Large intestine (tissue), 12 donors: ENCODE results near the gene LGALS12. TPM values are rescaled to one million over a fixed set of nuclear protein-coding genes. Genes with fewer than 3 reads are reported as not detected.

Experiments used
- DNase-seq, 2 donors: peaks; one replicate each; pipeline versions ENCODE4 v3.0.0 to v3.0.0-alpha.2; 2013
- H3K27ac ChIP-seq: one replicate; pipeline ENCODE4 v1.5.1; 2013; ENCODE audit warnings: low read length
- H3K27me3 ChIP-seq: 2 replicates; pipeline ENCODE4 v1.6.1; 2013; ENCODE audit warnings: low read length; ENCODE audit not compliant: control insufficient read depth, insufficient read depth
- H3K36me3 ChIP-seq: 2 replicates; pipeline ENCODE4 v1.6.1; 2013; ENCODE audit warnings: low read length; ENCODE audit not compliant: control insufficient read depth, insufficient read depth
- H3K4me1 ChIP-seq: one replicate; pipeline ENCODE4 v1.6.1; 2013; ENCODE audit warnings: low read length; ENCODE audit not compliant: control insufficient read depth, insufficient read depth
- H3K4me3 ChIP-seq: one replicate; pipeline ENCODE4 v1.5.1; 2013; ENCODE audit warnings: low read length
- H3K9me3 ChIP-seq: one replicate; pipeline ENCODE4 v1.6.1; 2013; ENCODE audit warnings: mild to moderate bottlenecking, low read depth, low read length, moderate library complexity; ENCODE audit not compliant: control insufficient read depth
- WGBS: methylation state at CpG from one replicate; pipeline ENCODE4 v1.1.5; 2013; ENCODE audit warnings: low lambda C conversion rate; ENCODE audit not compliant: insufficient coverage; 5-methylcytosine and 5-hydroxymethylcytosine counted together
- long read RNA-seq, 11 donors: transcript quantifications; one replicate each; lab custom pipeline, GENCODE V29; 2026
- polyA plus RNA-seq: library from polyadenylated mRNA; unstranded; fragments of 120-200 nt; gene quantifications from one replicate; pipeline ENCODE4 v1.2.1, GENCODE V29; 2013

The LGALS12 gene, protein sequence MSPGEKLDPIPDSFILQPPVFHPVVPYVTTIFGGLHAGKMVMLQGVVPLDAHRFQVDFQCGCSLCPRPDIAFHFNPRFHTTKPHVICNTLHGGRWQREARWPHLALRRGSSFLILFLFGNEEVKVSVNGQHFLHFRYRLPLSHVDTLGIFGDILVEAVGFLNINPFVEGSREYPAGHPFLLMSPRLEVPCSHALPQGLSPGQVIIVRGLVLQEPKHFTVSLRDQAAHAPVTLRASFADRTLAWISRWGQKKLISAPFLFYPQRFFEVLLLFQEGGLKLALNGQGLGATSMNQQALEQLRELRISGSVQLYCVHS
- 0.13 TPM for polyA plus RNA-seq
- long read RNA-seq, donor 1: 0 reads
- long read RNA-seq, donor 2: 0 reads
- long read RNA-seq, donor 3: 0 reads
- long read RNA-seq, donor 4: 0 reads
- long read RNA-seq, donor 5, partial matches to known transcripts: 0 of 1 reads
- long read RNA-seq, donor 5, other reads (novel, unspliced or antisense): 0 of 1 reads
- long read RNA-seq, donor 6: 0 reads
- long read RNA-seq, donor 7: 0 reads
- long read RNA-seq, donor 8: 0 reads
- long read RNA-seq, donor 9: 0 reads
- long read RNA-seq, donor 10: 0 reads
- long read RNA-seq, donor 11: 0 reads

GRCh38 chr11:63505857-63506528 is at the start of gene LGALS12:
TSS of gene LGALS12 (plus strand) at chr11:63506084. CDS start at chr11:63506459, 375 bp downstream.
- Histone ChIP-seq H3K9me3 (no peaks in the 10 kb centered on the region), H3K27ac (no peak within 1 kb of the TSS), H3K36me3 (no peaks in the 10 kb centered on the region), H3K4me3 (no peak within 1 kb of the TSS), H3K4me1 (no peaks in the 10 kb centered on the region), H3K27me3 (no peaks in the 10 kb centered on the region)
- WGBS: no CpG with 5 or more reads among the region's 15 CpGs
- DNase-seq: no peak

DNA sequence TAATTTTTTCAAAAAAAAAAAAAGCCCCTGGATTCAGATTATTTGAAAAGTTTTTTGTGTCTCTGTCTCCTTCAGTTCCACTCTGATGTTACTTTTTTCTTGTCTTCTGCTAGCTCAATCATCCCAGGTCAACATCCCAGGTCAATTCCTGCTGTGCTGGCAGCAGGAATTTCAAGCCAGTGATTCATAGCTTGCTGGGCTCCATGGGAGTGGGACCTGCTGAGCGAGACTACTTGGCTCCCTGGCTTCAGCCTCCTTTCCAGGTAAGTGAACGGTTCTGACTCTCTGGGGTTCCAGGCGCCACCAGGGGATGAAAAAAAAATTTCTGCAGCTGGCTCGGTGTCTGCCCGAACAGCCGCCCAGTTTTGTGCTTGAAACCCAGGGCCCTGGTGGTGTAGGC is 46.3 kb upstream of the LGALS12 start:
- DNase-seq: no peak
- Histone ChIP-seq H3K4me1 (no peaks in the 10 kb centered on the region), H3K9me3 (no peaks in the 10 kb centered on the region), H3K27ac (no peak overlapping the region), H3K4me3 (no peak overlapping the region), H3K27me3 (peaks cover 4% of the 10 kb centered on the region), H3K36me3 (no peaks in the 10 kb centered on the region)
- no CpG with 5 or more reads among the region's 6 CpGs for WGBS

GRCh38 chr11:63462137-63462536 is 43.7 kb upstream of the LGALS12 start:
- no peaks in the 10 kb centered on the region for H3K9me3 ChIP-seq
- no peaks in the 10 kb centered on the region for H3K36me3 ChIP-seq
- H3K4me3 ChIP-seq: no peak overlapping the region
- no peak for DNase-seq
- H3K27ac ChIP-seq: no peak overlapping the region
- no peaks in the 10 kb centered on the region for H3K4me1 ChIP-seq
- H3K27me3 ChIP-seq: peaks cover 4% of the 10 kb centered on the region

GRCh38 chr11:63470311-63470710 is 35.6 kb upstream of the LGALS12 start:
- WGBS: 60% methylated on average over 2 of the region's 3 CpGs

GRCh38 chr11:63472372-63472771 is 33.5 kb upstream of the LGALS12 start:
- H3K36me3 ChIP-seq: no peaks in the 10 kb centered on the region
- H3K4me3 ChIP-seq: no peak overlapping the region
- DNase-seq: no peak
- no peaks in the 10 kb centered on the region for H3K9me3 ChIP-seq
- no peaks in the 10 kb centered on the region for H3K27me3 ChIP-seq
- H3K27ac ChIP-seq: no peak overlapping the region
- H3K4me1 ChIP-seq: no peaks in the 10 kb centered on the region
- WGBS: 74% methylated on average over 3 of the region's 3 CpGs

More at GRCh38 chr11:63470311-63470710, 35.6 kb upstream of the LGALS12 start:
- Histone ChIP-seq H3K36me3 (no peaks in the 10 kb centered on the region), H3K27ac (no peak overlapping the region), H3K4me3 (no peak overlapping the region), H3K9me3 (no peaks in the 10 kb centered on the region), H3K4me1 (no peaks in the 10 kb centered on the region), H3K27me3 (no peaks in the 10 kb centered on the region)
- DNase-seq: no peak

GRCh38 chr11:63476618-63477017 is 29.3 kb upstream of the LGALS12 start:
- no peaks in the 10 kb centered on the region for H3K27me3 ChIP-seq
- H3K9me3 ChIP-seq: no peaks in the 10 kb centered on the region
- H3K36me3 ChIP-seq: no peaks in the 10 kb centered on the region
- H3K27ac ChIP-seq: no peak overlapping the region
- DNase-seq: no peak
- no peaks in the 10 kb centered on the region for H3K4me1 ChIP-seq
- H3K4me3 ChIP-seq: no peak overlapping the region

GRCh38 chr11:63478896-63479295 is 27.0 kb upstream of the LGALS12 start:
- Histone ChIP-seq H3K9me3 (no peaks in the 10 kb centered on the region), H3K4me1 (no peaks in the 10 kb centered on the region), H3K27ac (no peak overlapping the region), H3K4me3 (no peak overlapping the region), H3K27me3 (no peaks in the 10 kb centered on the region), H3K36me3 (no peaks in the 10 kb centered on the region)
- 83% methylated on average over 1 of the region's 5 CpGs for WGBS
- peak; percentile 57 to 68 for DNase-seq

- Histone ChIP-seq H3K4me3 (no peak overlapping the region), H3K27me3 (no peaks in the 10 kb centered on the region), H3K4me1 (no peaks in the 10 kb centered on the region), H3K36me3 (no peaks in the 10 kb centered on the region), H3K9me3 (no peaks in the 10 kb centered on the region), H3K27ac (no peak overlapping the region)
- 80% methylated on average over 1 of the region's 6 CpGs for WGBS
- DNase-seq: no peak
Observed at GRCh38 chr11:63480039-63480438, 25.8 kb upstream of the LGALS12 start.

DNA sequence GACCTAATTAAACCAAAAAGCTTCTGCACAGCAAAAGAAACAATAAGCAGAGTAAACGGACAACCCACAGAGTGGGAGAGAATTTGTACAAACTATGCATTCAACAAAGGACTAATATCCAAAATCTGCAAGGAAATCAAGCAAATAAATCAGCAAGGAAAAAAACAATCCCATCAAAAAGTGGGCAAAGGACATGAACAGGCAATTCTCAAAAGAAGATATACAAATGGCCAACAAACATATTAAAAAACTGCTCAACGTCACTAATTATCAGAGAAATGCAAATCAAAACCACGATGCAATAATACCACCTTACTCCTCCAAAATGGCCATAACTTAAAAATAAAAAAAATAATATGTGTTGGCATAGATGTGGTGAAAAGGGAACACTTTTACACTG is 20.1 kb upstream of the LGALS12 start:
- 88% methylated on average over 2 of the region's 3 CpGs for WGBS
- Histone ChIP-seq H3K36me3 (no peaks in the 10 kb centered on the region), H3K27me3 (peaks cover 16% of the 10 kb centered on the region), H3K4me3 (no peak overlapping the region), H3K4me1 (peaks cover 4% of the 10 kb centered on the region), H3K9me3 (peaks cover 6% of the 10 kb centered on the region), H3K27ac (no peak overlapping the region)
- no peak for DNase-seq

DNA sequence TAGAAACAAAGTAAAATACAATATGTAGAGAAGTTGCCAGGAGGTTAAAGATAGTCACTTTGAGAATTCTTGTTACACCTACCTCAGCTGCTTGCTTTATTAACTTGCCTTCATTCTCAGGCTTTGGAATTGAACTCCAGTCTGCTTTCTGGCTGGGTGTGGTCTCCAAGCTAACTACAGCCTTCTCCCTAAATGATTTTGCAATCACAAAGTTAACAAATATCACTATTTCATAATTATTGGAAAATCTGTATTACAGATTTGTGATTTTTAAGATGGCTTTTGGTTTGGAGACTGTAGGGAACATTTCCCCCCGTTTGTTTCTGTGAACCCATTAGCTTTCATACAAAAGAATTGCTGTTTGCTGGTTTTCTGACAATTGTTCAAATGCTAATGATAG is 17.1 kb upstream of the LGALS12 start:
- peaks cover 6% of the 10 kb centered on the region for H3K9me3 ChIP-seq
- H3K27me3 ChIP-seq: peaks cover 23% of the 10 kb centered on the region
- H3K4me1 ChIP-seq: peaks cover 11% of the 10 kb centered on the region
- no peaks in the 10 kb centered on the region for H3K36me3 ChIP-seq
- WGBS: 100% methylated on average over 1 of the region's 1 CpG
- no peak for DNase-seq
- no peak overlapping the region for H3K27ac ChIP-seq
- no peak overlapping the region for H3K4me3 ChIP-seq
